WTC11 (cell line): ENCODE results near the gene PTPRN2.

ENCODE experiments used
- ATF1 ChIP-seq: sonication (generic); formaldehyde crosslinking; IDR thresholded peaks from 2 replicates; pipeline ENCODE4 v1.8.1; 2023; ENCODE audit warnings: mild to moderate bottlenecking, moderate library complexity, missing genetic modification reagents
- GABPB1 ChIP-seq: sonication (generic); formaldehyde crosslinking; IDR thresholded peaks from 2 replicates; pipeline ENCODE4 v1.8.1; 2023; ENCODE audit warnings: mild to moderate bottlenecking, missing genetic modification reagents
- JUN ChIP-seq: sonication (generic); formaldehyde crosslinking; IDR thresholded peaks from 2 replicates; pipeline ENCODE4 v1.8.0; 2023; ENCODE audit warnings: mild to moderate bottlenecking, missing genetic modification reagents
- MXD4 ChIP-seq: fragments of 250-450 bp; sonication (Bioruptor Pico); IDR thresholded peaks from 2 replicates; pipeline ENCODE4 v1.8.0; 2021; ENCODE audit warnings: mild to moderate bottlenecking, moderate library complexity, borderline replicate concordance
- NFYB ChIP-seq: sonication (generic); formaldehyde crosslinking; conservative IDR thresholded peaks from 2 replicates; pipeline ENCODE4 v1.8.0; 2022; ENCODE audit warnings: low read depth, missing genetic modification reagents
- NR2C2 ChIP-seq: sonication (generic); formaldehyde crosslinking; IDR thresholded peaks from 2 replicates; pipeline ENCODE4 v1.8.0; 2022; ENCODE audit warnings: mild to moderate bottlenecking, missing genetic modification reagents
- PRRX2 ChIP-seq: fragments of 250-450 bp; sonication (Bioruptor Pico); IDR thresholded peaks from 2 replicates; pipeline ENCODE4 v1.8.0; 2021; ENCODE audit warnings: mild to moderate bottlenecking
- TCF7 ChIP-seq: sonication (generic); formaldehyde crosslinking; IDR thresholded peaks from 2 replicates; pipeline ENCODE4 v1.8.0; 2022; ENCODE audit warnings: mild to moderate bottlenecking, low read depth, missing genetic modification reagents, moderate library complexity
- USF1 ChIP-seq: sonication (generic); formaldehyde crosslinking; IDR thresholded peaks from 2 replicates; pipeline ENCODE4 v1.8.0; 2022; ENCODE audit warnings: mild to moderate bottlenecking, missing genetic modification reagents
- ZNF219 ChIP-seq: sonication (generic); formaldehyde crosslinking; IDR thresholded peaks from 2 replicates; pipeline ENCODE4 v1.8.0; 2023; ENCODE audit warnings: missing genetic modification reagents, mild to moderate bottlenecking, borderline replicate concordance
- TF ChIP-seq, protein P1 (sequence below): sonication (generic); formaldehyde crosslinking; IDR thresholded peaks from 2 replicates; pipeline ENCODE4 v1.8.0; 2022; ENCODE audit warnings: mild to moderate bottlenecking, missing genetic modification reagents
- TF ChIP-seq, protein P2 (sequence below): fragments of 200-600 bp; IDR thresholded peaks from 2 replicates; pipeline ENCODE4 v1.8.0; 2022; ENCODE audit warnings: antibody characterized with exemption
- TF ChIP-seq, protein P3 (sequence below): sonication (generic); formaldehyde crosslinking; IDR thresholded peaks from 2 replicates; pipeline ENCODE4 v1.8.1; 2023; ENCODE audit warnings: mild to moderate bottlenecking, missing genetic modification reagents

GRCh38 chr7:158461824-158462223, 125.8 kb downstream of the PTPRN2 start:
- TF ChIP-seq TCF7 (no peak), ZNF219 (no peak), USF1 (CRISPR knock-in tag) (no peak), ATF1 (CRISPR knock-in tag) (no peak), NFYB (CRISPR knock-in tag) (no peak), GABPB1 (no peak), MXD4 (CRISPR knock-in tag) (no peak), PRRX2 (CRISPR knock-in tag) (no peak), NR2C2 (CRISPR knock-in tag) (no peak), JUN (CRISPR knock-in tag) (no peak)
- TF ChIP-seq, protein P1, sequence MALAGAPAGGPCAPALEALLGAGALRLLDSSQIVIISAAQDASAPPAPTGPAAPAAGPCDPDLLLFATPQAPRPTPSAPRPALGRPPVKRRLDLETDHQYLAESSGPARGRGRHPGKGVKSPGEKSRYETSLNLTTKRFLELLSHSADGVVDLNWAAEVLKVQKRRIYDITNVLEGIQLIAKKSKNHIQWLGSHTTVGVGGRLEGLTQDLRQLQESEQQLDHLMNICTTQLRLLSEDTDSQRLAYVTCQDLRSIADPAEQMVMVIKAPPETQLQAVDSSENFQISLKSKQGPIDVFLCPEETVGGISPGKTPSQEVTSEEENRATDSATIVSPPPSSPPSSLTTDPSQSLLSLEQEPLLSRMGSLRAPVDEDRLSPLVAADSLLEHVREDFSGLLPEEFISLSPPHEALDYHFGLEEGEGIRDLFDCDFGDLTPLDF (CRISPR knock-in tag): no peak
- TF ChIP-seq, protein P2, sequence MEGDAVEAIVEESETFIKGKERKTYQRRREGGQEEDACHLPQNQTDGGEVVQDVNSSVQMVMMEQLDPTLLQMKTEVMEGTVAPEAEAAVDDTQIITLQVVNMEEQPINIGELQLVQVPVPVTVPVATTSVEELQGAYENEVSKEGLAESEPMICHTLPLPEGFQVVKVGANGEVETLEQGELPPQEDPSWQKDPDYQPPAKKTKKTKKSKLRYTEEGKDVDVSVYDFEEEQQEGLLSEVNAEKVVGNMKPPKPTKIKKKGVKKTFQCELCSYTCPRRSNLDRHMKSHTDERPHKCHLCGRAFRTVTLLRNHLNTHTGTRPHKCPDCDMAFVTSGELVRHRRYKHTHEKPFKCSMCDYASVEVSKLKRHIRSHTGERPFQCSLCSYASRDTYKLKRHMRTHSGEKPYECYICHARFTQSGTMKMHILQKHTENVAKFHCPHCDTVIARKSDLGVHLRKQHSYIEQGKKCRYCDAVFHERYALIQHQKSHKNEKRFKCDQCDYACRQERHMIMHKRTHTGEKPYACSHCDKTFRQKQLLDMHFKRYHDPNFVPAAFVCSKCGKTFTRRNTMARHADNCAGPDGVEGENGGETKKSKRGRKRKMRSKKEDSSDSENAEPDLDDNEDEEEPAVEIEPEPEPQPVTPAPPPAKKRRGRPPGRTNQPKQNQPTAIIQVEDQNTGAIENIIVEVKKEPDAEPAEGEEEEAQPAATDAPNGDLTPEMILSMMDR: no peak
- TF ChIP-seq, protein P3, sequence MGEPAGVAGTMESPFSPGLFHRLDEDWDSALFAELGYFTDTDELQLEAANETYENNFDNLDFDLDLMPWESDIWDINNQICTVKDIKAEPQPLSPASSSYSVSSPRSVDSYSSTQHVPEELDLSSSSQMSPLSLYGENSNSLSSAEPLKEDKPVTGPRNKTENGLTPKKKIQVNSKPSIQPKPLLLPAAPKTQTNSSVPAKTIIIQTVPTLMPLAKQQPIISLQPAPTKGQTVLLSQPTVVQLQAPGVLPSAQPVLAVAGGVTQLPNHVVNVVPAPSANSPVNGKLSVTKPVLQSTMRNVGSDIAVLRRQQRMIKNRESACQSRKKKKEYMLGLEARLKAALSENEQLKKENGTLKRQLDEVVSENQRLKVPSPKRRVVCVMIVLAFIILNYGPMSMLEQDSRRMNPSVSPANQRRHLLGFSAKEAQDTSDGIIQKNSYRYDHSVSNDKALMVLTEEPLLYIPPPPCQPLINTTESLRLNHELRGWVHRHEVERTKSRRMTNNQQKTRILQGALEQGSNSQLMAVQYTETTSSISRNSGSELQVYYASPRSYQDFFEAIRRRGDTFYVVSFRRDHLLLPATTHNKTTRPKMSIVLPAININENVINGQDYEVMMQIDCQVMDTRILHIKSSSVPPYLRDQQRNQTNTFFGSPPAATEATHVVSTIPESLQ (CRISPR knock-in tag): no peak
